Progenitor cell of endocrine pancreas (in vitro differentiated cells): ENCODE data around the gene TEX101. TPM values are rescaled to one million over a fixed set of nuclear protein-coding genes. Genes with fewer than 3 reads are reported as not detected.
A peak's percentile ranks its signal among the peaks of the same experiment; 100 is the strongest.

Experiments used
- DNase-seq: peaks from one replicate; pipeline ENCODE4 v3.0.0; 2021; ENCODE audit warnings: low spot score; ENCODE audit not compliant: unreplicated experiment
- H3K27ac Mint-ChIP-seq: 2 replicates; pipeline ENCODE4 v1.8.0; 2021; ENCODE audit warnings: mild to moderate bottlenecking, moderate library complexity, mixed read lengths
- H3K27me3 Mint-ChIP-seq: 2 replicates; pipeline ENCODE4 v1.8.0; 2021; ENCODE audit warnings: mixed read lengths
- H3K36me3 Mint-ChIP-seq: 2 replicates; pipeline ENCODE4 v1.8.0; 2022; ENCODE audit warnings: mixed read lengths; ENCODE audit not compliant: insufficient read depth
- H3K4me1 Mint-ChIP-seq: 2 replicates; pipeline ENCODE4 v1.8.0; 2021; ENCODE audit warnings: low read depth, mixed read lengths
- H3K4me3 Mint-ChIP-seq: 2 replicates; pipeline ENCODE4 v1.8.0; 2021; ENCODE audit warnings: low read depth, mild to moderate bottlenecking, moderate library complexity, mixed read lengths
- H3K9me3 Mint-ChIP-seq: 2 replicates; pipeline ENCODE4 v1.8.0; 2021; ENCODE audit warnings: low read depth, mixed read lengths
- CTCF ChIP-seq: fragments of 200-600 bp; sonication (generic); IDR thresholded peaks from one replicate; pipeline ENCODE4 v1.5.0; 2021; ENCODE audit warnings: antibody characterized with exemption, mild to moderate bottlenecking; ENCODE audit not compliant: unreplicated experiment
- total RNA-seq: library from RNA; stranded (reverse); gene quantifications from 2 replicates; pipeline ENCODE4 v1.2.1, GENCODE V29; 2021

The TEX101 gene
- total RNA-seq, 1 donor from 2014 or later, result not detected

- no peak for TF ChIP-seq CTCF
- peak overlapping the region; percentile 85 for H3K4me3 Mint-ChIP-seq
- no peak overlapping the region for H3K27ac Mint-ChIP-seq
- peaks cover 56% of the 10 kb centered on the region for H3K27me3 Mint-ChIP-seq
- DNase-seq, result no peak
- H3K4me1 Mint-ChIP-seq, result no peaks in the 10 kb centered on the region
- peaks cover 1% of the 10 kb centered on the region for H3K36me3 Mint-ChIP-seq
- H3K9me3 Mint-ChIP-seq, result no peaks in the 10 kb centered on the region
Measured at GRCh38 chr19:43462785-43463380, 48.2 kb downstream of the TEX101 start.

GRCh38 chr19:43463381-43464133 lies 48.9 kb downstream of the TEX101 start:
- DNase-seq, result peak; percentile 91
- Mint-ChIP-seq H3K9me3 (no peaks in the 10 kb centered on the region), H3K4me1 (no peaks in the 10 kb centered on the region), H3K36me3 (peaks cover 1% of the 10 kb centered on the region), H3K27me3 (peaks cover 61% of the 10 kb centered on the region), H3K4me3 (peak overlapping the region; percentile 85), H3K27ac (peak overlapping the region; percentile 87)
- TF ChIP-seq CTCF, result no peak

- no peak for TF ChIP-seq CTCF
- peak; percentile 39 for DNase-seq
- Mint-ChIP-seq H3K4me1 (no peaks in the 10 kb centered on the region), H3K36me3 (peaks cover 1% of the 10 kb centered on the region), H3K27me3 (peaks cover 61% of the 10 kb centered on the region), H3K4me3 (peak overlapping the region; percentile 85), H3K27ac (no peak overlapping the region), H3K9me3 (no peaks in the 10 kb centered on the region)
Measured at GRCh38 chr19:43464134-43464775, 49.6 kb downstream of the TEX101 start.

DNA sequence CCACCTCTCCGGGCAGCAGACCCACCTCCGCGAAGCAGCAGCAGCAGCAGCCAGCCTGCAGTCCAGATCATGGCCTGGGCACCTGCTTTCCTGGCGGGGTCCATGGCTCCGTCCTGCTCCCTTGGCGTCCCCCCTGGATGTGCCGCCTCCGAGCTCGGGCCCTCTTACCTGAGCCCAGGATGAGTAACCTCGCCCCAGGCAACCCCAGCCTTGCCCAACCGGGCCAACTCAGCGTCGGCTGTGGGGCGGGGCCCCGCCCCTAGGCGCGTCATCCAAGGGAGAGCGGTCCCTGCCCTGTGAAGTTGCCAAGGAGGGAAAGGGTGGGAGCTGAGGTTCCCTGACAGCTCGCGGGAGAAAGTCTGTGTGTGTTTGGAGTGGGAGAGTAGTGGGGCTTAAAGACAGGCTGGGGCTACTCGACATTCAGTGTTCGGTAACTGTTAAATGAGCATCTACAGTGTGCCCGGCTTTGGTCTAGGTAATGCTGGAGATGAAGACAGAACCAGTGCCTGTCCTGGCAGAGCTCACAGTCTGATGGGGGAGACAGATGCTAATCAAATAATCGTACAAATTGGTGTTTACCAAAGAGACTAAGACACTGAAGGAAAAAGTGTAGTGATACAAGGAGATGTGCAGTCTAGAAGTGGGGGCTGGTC lies 50.9 kb downstream of the TEX101 start, which contains the start of gene LYPD3:
TSS of gene LYPD3 (minus strand) at position 141 of the 653 bp plus-strand sequence. CDS start at position 104, 37 bp downstream.
- DNase-seq, result no peak
- H3K27ac Mint-ChIP-seq, result no peak within 1 kb of the TSS
- H3K36me3 Mint-ChIP-seq, result peaks cover 1% of the 10 kb centered on the region
- TF ChIP-seq CTCF, result no peak
- peak within 1 kb of the TSS; percentile 85 for H3K4me3 Mint-ChIP-seq
- no peaks in the 10 kb centered on the region for H3K4me1 Mint-ChIP-seq
- no peaks in the 10 kb centered on the region for H3K9me3 Mint-ChIP-seq
- peaks cover 58% of the 10 kb centered on the region for H3K27me3 Mint-ChIP-seq

DNA sequence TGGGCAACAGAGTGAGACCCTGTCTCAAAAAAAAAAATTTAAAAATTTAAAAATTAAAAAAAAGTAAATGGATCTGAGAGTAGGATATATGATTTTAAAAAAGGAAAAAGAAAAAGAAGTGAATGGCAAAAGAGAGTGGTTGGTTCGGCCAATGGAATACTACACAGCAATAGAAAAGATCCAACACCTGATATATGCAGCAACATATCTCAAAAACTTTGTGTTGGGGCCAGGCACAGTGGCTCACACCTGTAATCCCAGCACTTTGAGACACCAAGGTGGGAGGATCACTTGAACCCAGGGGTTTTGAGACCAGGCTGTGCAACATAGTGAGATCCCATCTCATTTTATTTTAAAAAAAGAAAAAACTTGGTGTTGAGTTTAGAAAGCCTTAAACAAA lies 52.1 kb downstream of the TEX101 start:
- Mint-ChIP-seq H3K27me3 (peaks cover 46% of the 10 kb centered on the region), H3K27ac (no peak overlapping the region), H3K9me3 (no peaks in the 10 kb centered on the region), H3K36me3 (peaks cover 1% of the 10 kb centered on the region), H3K4me1 (no peaks in the 10 kb centered on the region), H3K4me3 (no peak overlapping the region)
- no peak for DNase-seq
- TF ChIP-seq CTCF, result no peak
